ENCODE measurements around the gene PRSS38. TPM values are rescaled to one million over a fixed set of nuclear protein-coding genes. Genes with fewer than 3 reads are reported as not detected.

PRSS38 gene
- total RNA-seq, 6 experiments from 2014 or later: not detected

DNA sequence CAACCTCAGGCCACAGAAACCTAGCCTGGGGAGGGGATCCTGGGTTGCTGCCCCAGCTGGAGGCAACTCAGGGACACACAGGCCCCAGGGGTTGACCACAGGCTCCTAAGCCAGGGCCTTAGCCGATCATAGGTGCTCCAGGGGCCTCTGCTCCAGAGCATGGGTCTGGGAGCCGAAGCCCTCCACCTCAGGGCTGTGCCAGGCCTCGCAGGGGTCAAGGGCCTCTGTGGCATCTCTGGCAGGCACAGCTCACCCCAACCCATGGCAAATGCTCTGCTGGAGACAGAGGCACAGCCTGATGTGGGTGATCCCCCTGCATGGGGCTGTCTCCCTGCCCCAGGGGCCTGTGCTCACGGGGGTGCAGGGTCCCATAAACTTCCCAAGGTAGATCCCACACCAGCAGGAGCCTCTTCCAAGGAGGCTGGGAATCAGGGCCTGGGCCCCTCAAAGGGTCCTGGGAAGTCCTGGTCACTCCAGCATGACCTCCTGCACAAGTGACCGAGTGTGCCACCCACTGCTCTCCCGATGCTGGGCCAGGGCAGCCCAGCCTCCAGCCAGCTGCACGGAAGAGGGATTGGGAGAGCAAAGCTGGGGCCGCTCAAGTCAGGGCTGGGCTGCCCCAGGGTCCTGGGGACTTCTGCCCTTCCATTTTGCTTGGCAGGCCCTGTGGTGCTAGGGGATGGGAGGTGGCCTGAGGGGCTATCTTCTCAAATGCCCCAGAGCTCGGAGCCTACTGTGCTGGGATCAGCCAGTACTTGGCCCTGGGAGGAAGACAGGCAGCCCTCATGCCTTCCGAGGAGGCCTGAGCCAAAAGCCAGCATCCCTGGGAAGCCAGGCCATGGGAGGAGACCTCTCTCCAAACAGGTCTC, 22.2 kb upstream of the PRSS38 start:
- Mint-ChIP-seq H3K4me1 (ENCODE audit: low read depth) (peaks cover 40% of the 10 kb centered on the region), H3K9me3 (no peaks in the 10 kb centered on the region), H3K4me3 (no peak overlapping the region; the same call in 1 of the 2 replicates), H3K36me3 (ENCODE audit: low read depth) (no peaks in the 10 kb centered on the region), H3K27ac (peak overlapping the region; percentile 85), H3K27me3 (ENCODE audit: insufficient read depth) (peaks cover 8% of the 10 kb centered on the region)
- TF ChIP-seq, protein P1, sequence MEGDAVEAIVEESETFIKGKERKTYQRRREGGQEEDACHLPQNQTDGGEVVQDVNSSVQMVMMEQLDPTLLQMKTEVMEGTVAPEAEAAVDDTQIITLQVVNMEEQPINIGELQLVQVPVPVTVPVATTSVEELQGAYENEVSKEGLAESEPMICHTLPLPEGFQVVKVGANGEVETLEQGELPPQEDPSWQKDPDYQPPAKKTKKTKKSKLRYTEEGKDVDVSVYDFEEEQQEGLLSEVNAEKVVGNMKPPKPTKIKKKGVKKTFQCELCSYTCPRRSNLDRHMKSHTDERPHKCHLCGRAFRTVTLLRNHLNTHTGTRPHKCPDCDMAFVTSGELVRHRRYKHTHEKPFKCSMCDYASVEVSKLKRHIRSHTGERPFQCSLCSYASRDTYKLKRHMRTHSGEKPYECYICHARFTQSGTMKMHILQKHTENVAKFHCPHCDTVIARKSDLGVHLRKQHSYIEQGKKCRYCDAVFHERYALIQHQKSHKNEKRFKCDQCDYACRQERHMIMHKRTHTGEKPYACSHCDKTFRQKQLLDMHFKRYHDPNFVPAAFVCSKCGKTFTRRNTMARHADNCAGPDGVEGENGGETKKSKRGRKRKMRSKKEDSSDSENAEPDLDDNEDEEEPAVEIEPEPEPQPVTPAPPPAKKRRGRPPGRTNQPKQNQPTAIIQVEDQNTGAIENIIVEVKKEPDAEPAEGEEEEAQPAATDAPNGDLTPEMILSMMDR (IDR thresholded peaks at IDR 0.05): no peak
- DNase-seq: no peak

DNA sequence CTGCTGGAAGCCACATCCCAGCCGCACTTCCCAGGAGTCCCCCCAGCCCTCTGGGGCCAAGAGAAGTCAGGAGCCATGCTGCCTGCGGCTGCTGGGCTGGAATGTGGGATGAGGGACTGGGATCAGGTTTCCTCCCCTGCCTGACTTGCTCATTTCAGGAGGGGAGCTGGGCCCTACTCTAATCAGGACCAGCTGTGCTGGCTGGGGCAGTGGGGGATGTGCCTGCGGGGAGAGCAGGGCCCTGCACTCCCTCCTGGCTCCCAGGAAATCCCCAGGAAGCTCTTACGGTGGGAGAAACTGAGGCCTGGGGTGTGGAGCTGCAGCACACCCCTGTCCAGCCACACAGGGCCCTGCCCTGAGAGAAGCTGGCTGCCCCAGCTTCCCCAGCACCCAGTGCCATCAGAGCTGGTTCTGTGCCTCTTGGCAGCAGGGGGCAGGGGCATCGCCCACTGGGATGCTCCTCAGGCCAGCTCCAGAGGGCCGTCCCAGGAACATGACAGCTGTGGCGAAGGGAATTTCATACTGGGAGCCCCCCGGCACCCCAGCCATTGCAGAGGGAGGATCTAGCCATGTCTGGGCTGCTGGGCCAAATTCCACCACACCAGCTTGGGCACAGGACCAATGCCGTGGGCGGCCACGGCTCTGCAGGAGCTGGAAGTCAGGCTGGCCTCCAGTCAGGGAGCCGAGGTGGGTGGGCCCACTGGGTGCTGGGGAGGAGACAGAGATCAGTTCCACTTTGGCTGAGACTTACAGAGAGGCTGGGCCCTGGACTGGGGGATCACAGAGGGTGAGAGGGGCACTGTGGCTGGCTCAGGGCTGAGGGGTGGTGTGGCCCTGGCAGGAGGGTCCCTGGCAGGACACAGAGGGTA, 21.3 kb upstream of the PRSS38 start:
- peak; percentile 79 for DNase-seq
- Mint-ChIP-seq H3K4me1 (ENCODE audit: low read depth) (peaks cover 35% of the 10 kb centered on the region), H3K36me3 (ENCODE audit: low read depth) (no peaks in the 10 kb centered on the region), H3K27ac (peak overlapping the region; percentile 85), H3K4me3 (peak overlapping the region; percentile 79), H3K27me3 (ENCODE audit: insufficient read depth) (peaks cover 12% of the 10 kb centered on the region), H3K9me3 (no peaks in the 10 kb centered on the region)
- TF ChIP-seq, protein P1 (IDR thresholded peaks at IDR 0.05): no peak

DNA sequence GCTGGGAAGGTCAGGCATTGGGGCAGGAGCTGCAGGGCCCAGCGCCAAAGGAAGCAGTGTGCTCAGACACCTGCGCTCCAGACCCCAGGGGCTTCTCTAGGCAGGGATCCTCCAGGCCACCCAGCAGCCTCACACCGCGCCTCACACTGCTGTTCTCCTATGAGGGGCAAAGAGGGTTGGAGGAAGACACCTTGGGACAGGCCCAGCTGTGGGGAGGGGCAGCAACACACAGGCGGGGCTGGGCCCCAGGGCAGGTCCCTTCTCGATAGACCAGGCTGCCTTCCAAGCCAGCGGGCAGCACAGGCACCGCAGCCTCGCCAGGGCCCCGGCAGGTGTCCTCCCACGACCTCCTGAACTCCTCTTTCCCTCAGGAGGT, 20.7 kb upstream of the PRSS38 start:
- H3K36me3 Mint-ChIP-seq (ENCODE audit: low read depth): no peaks in the 10 kb centered on the region
- peaks cover 30% of the 10 kb centered on the region for H3K4me1 Mint-ChIP-seq (ENCODE audit: low read depth)
- TF ChIP-seq, protein P1 (IDR thresholded peaks at IDR 0.05): no peak
- H3K27me3 Mint-ChIP-seq (ENCODE audit: insufficient read depth): peaks cover 15% of the 10 kb centered on the region
- H3K4me3 Mint-ChIP-seq: peak overlapping the region; percentile 79
- no peaks in the 10 kb centered on the region for H3K9me3 Mint-ChIP-seq
- H3K27ac Mint-ChIP-seq: peak overlapping the region; percentile 85
- DNase-seq: no peak

DNA sequence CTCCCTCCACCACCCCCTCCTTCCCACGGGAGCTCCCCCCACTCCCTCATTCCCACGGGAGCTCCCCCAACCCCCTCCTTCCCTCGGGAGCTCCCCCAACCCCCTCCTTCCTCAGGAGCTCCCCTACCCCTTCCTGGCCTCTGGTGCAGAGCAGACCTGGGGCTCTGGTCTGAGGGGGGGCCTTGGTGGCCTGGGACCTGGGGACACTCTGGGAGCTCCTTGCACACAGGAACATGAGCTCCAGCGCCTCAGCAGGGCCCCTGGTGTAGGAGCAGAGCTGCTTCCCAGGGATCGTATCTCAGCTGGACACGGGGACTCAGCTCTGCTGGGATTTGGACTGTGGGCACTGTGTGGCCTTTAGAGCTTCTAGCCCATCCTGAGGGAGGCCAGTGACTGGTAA, 19.7 kb upstream of the PRSS38 start:
- Mint-ChIP-seq H3K27me3 (ENCODE audit: insufficient read depth) (peaks cover 15% of the 10 kb centered on the region), H3K36me3 (ENCODE audit: low read depth) (no peaks in the 10 kb centered on the region), H3K27ac (no peak overlapping the region), H3K9me3 (no peaks in the 10 kb centered on the region), H3K4me1 (ENCODE audit: low read depth) (peaks cover 30% of the 10 kb centered on the region), H3K4me3 (no peak overlapping the region)
- TF ChIP-seq, protein P1 (IDR thresholded peaks at IDR 0.05): no peak
- no peak for DNase-seq

DNA sequence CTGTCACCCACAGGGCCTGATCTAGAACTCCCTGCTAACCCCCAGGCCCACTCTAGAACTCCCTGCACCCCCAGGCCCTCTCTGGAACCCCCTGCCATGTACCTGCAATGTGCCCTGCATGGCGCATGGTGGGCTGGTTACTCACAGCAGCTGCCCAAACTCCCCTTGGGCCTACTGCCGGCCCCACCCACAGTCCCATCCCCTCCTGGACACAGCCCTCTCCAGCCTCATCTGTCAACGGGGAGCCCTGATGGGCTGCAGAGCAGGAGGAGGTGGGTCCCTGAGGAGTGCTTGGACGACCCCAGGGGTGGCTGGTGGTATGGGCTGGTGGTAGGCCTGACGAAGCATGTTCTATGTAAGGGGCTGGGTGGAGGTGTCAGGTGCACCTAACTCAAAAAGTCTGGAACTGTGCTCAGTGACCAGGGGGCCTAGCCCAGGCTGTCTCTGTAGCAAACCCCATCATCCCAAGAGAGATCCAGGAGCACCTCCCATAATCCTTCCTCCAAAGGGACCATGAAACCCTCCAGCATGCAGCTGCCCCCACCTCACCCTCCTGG, 19.0 kb upstream of the PRSS38 start:
- DNase-seq: no peak
- TF ChIP-seq, protein P1 (IDR thresholded peaks at IDR 0.05): no peak
- Mint-ChIP-seq H3K9me3 (no peaks in the 10 kb centered on the region), H3K4me1 (ENCODE audit: low read depth) (peaks cover 30% of the 10 kb centered on the region), H3K36me3 (ENCODE audit: low read depth) (no peaks in the 10 kb centered on the region), H3K27me3 (ENCODE audit: insufficient read depth) (peaks cover 15% of the 10 kb centered on the region), H3K27ac (no peak overlapping the region), H3K4me3 (no peak overlapping the region)
